Activated naive CD8-positive, alpha-beta T cell treated with anti-CD3 and anti-CD28 coated beads for 36 hours (primary cell): ENCODE results near the gene B4GALNT2. TPM values are rescaled to one million over a fixed set of nuclear protein-coding genes. Genes with fewer than 3 reads are reported as not detected.
"Not testable (repeated sequence)": the region's sequence is repeated elsewhere in the genome, so short reads cannot be mapped to it uniquely, and the experiment has no call there.

Experiments
- DNase-seq: peaks from one replicate; pipeline ENCODE4 v3.0.0; 2021
- H3K27ac Mint-ChIP-seq: one replicate; pipeline ENCODE4 v1.8.0; 2022; ENCODE audit warnings: mild to moderate bottlenecking, moderate library complexity, mixed read lengths
- H3K27me3 Mint-ChIP-seq: one replicate; pipeline ENCODE4 v1.8.0; 2022; ENCODE audit warnings: mild to moderate bottlenecking, mixed read lengths
- H3K36me3 Mint-ChIP-seq: one replicate; pipeline ENCODE4 v1.8.0; 2021; ENCODE audit warnings: mild to moderate bottlenecking, mixed read lengths
- H3K4me1 Mint-ChIP-seq: one replicate; pipeline ENCODE4 v1.8.0; 2021; ENCODE audit warnings: mixed read lengths
- H3K4me3 Mint-ChIP-seq: one replicate; pipeline ENCODE4 v1.8.0; 2022; ENCODE audit warnings: mild to moderate bottlenecking, moderate library complexity, mixed read lengths
- H3K9me3 Mint-ChIP-seq: one replicate; pipeline ENCODE4 v1.8.0; 2022; ENCODE audit warnings: mixed read lengths
- total RNA-seq, 2 experiments: library from RNA; stranded (reverse); gene quantifications; one replicate each; pipeline ENCODE4 v1.2.3, GENCODE V29; 2021

Gene B4GALNT2
- not detected for total RNA-seq

DNA sequence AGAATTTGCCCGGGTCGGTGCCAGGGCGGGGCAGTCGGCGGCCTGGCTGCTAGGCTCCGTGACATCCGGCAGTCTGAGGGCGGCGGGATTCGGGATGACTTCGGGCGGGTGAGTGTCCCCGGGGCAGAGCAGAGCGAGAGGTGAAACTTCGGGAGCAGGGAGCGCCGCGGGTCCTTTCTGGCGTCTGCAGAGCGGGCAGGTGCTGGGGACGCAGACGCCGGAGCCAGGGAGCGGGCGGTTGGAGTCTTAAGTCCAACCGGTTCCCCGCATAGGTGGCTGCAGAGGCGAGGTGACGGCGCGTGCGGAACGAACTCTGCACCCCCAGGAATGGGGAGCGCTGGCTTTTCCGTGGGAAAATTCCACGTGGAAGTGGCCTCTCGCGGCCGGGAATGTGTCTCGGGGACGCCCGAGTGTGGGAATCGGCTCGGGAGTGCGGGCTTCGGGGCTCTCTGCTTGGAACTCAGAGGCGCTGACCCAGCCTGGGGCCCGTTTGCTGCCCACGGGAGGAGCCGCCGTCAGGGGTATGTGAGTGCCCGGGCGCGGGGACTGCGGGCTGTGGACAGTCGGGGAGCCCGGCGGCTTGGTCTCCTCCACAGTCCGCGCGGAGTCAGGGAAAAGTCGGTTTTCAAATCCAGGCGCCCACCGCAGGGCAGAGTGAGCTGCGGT, at the start of gene B4GALNT2:
B4GALNT2 (plus strand) TSS at position 71 of the 666 bp plus-strand sequence; CDS start at position 95, 24 bp downstream.
- peaks cover 66% of the 10 kb centered on the region for H3K27me3 Mint-ChIP-seq
- no peak within 1 kb of the TSS for H3K27ac Mint-ChIP-seq
- peak; percentile 14 for DNase-seq
- no peaks in the 10 kb centered on the region for H3K9me3 Mint-ChIP-seq
- H3K36me3 Mint-ChIP-seq, result no peaks in the 10 kb centered on the region
- peaks cover 6% of the 10 kb centered on the region for H3K4me1 Mint-ChIP-seq
- H3K4me3 Mint-ChIP-seq, result peak within 1 kb of the TSS; percentile 69

DNA sequence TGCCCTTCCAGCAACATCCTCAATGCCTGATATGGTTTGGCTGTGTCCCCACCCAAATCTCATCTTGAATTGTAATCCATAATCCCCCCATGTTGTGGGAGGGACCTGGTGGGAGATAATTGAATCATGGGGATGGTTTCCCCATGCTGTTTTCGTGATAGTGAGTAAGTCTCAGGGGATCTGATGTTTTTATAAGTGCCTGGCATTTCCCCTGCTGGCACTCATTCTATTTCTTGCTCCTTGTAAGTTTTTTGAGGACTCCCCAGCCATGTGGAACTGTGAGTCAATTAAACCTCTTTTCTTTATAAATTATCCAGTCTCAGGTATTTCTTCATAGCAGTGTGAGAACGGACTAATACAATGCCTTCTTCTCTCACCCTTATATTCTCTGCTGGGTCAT, 47.5 kb upstream of the B4GALNT2 start:
- H3K36me3 Mint-ChIP-seq, H3K4me1 Mint-ChIP-seq, H3K4me3 Mint-ChIP-seq, H3K9me3 Mint-ChIP-seq, H3K27ac Mint-ChIP-seq, DNase-seq: not testable (repeated sequence)
- peaks cover 28% of the 10 kb centered on the region for H3K27me3 Mint-ChIP-seq

DNA sequence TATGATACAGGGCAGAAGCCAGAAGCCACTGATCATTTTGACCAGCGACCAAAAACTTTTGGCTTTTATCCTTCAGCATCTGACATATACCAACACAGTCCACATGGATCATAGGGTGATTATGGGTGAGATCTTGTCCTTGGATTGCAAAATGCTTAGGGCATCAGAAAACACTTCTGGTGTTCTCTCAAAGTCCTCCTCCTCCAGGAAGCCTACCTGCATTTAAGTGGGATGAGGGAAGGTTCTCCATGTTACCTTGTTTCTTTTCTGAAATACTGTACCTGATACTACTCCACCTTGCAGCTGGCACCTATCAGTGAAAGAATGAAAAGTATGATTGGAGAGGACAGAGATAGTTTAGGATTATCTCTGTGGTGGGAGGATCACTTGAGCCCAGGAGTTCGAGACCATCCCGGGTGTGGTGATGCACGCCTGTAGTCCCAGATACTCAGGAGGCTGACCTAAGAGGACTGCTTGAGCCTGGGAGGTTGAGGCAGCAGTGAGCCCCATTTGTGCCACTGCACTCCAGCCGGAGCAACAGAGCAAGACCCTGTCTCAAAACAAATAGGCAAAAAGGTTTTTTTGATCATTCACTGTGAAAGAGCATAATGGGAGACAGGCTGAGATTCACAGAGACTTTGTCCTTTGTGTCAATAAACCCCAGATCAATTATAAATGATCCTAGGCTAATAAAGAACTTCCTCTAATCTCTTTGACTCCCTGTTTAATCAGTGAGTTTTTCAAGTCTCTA, 46.8 kb upstream of the B4GALNT2 start:
- no peak for DNase-seq
- H3K36me3 Mint-ChIP-seq, result no peaks in the 10 kb centered on the region
- H3K27me3 Mint-ChIP-seq, result peaks cover 28% of the 10 kb centered on the region
- H3K4me1 Mint-ChIP-seq, result no peaks in the 10 kb centered on the region
- H3K27ac Mint-ChIP-seq, result no peak overlapping the region
- H3K4me3 Mint-ChIP-seq, result no peak overlapping the region
- no peaks in the 10 kb centered on the region for H3K9me3 Mint-ChIP-seq

DNA sequence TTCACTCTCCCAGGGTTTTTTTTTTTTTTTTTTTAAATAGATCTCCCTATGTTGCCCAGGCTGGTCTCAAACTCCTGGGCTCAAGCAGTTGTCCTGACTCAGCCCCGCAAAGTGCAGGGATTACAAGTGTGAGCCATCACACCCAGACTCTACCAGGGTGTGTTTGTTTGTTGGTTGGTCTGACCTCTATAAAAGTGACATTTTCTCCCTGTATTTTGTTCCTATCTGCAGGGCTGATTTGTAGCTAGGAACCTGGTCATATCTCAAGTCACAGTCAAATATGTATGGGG, 46.3 kb upstream of the B4GALNT2 start:
- no peak for DNase-seq
- no peaks in the 10 kb centered on the region for H3K4me1 Mint-ChIP-seq
- H3K4me3 Mint-ChIP-seq, result no peak overlapping the region
- no peaks in the 10 kb centered on the region for H3K36me3 Mint-ChIP-seq
- H3K27ac Mint-ChIP-seq, result no peak overlapping the region
- peaks cover 28% of the 10 kb centered on the region for H3K27me3 Mint-ChIP-seq
- no peaks in the 10 kb centered on the region for H3K9me3 Mint-ChIP-seq

GRCh38 chr17:49086649-49087048, 45.9 kb upstream of the B4GALNT2 start:
- no peaks in the 10 kb centered on the region for H3K36me3 Mint-ChIP-seq
- H3K9me3 Mint-ChIP-seq, result no peaks in the 10 kb centered on the region
- DNase-seq, result no peak
- H3K4me1 Mint-ChIP-seq, result no peaks in the 10 kb centered on the region
- peaks cover 28% of the 10 kb centered on the region for H3K27me3 Mint-ChIP-seq
- H3K4me3 Mint-ChIP-seq, result no peak overlapping the region
- H3K27ac Mint-ChIP-seq, result no peak overlapping the region

DNA sequence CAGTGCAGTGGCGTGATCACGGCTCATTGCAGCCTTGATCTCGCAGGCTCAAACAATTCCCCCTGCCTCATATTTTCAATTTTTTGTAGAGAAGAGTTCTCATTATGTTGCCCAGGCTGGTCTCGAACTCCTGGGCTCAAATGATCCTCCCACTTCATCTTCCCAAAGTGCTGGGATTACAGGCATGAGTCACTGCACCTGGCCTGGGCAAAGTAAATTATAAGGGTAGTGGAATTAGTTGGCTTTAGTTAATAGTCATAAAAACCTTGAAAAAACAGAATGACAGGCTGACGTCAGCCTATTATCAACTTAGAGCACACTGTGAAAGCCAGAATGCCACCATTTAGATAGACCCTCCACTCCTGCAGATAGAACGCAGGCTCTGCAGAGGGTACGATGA, 43.5 kb upstream of the B4GALNT2 start:
- Mint-ChIP-seq H3K9me3 (no peaks in the 10 kb centered on the region), H3K4me1 (no peaks in the 10 kb centered on the region), H3K27me3 (peaks cover 28% of the 10 kb centered on the region), H3K4me3 (no peak overlapping the region), H3K27ac (no peak overlapping the region), H3K36me3 (no peaks in the 10 kb centered on the region)
- DNase-seq, result no peak

- no peak overlapping the region for H3K27ac Mint-ChIP-seq
- peaks cover 16% of the 10 kb centered on the region for H3K27me3 Mint-ChIP-seq
- DNase-seq, result no peak
- no peaks in the 10 kb centered on the region for H3K4me1 Mint-ChIP-seq
- no peaks in the 10 kb centered on the region for H3K9me3 Mint-ChIP-seq
- no peak overlapping the region for H3K4me3 Mint-ChIP-seq
- H3K36me3 Mint-ChIP-seq, result no peaks in the 10 kb centered on the region
These were observed 41.5 kb upstream of the B4GALNT2 start for GRCh38 chr17:49090878-49091594.

- Mint-ChIP-seq H3K9me3 (no peaks in the 10 kb centered on the region), H3K4me1 (no peaks in the 10 kb centered on the region), H3K4me3 (no peak overlapping the region), H3K27ac (no peak overlapping the region), H3K27me3 (peaks cover 8% of the 10 kb centered on the region), H3K36me3 (no peaks in the 10 kb centered on the region)
- no peak for DNase-seq
These were observed 39.4 kb upstream of the B4GALNT2 start for GRCh38 chr17:49093131-49093530.

DNA sequence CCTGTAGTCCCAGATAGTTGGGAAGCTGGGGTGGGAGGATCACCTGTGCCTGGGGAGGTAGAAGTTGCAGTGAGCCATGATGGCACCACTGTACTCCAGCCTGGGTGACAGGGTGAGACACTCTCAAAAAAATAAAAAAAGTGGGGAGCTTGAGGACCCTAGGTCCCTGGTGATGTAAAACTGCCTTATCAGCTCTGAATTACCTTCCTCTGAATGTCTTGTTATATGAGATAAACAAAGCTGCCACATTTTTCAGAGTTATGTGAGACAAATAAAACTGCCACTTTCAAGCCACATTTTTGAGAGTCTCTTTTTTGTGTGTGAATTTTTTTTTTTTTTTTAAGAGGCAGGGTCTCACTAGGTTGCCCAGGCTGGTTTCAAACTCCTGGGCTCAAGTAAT, 32.0 kb upstream of the B4GALNT2 start:
- no peak overlapping the region for H3K4me3 Mint-ChIP-seq
- no peaks in the 10 kb centered on the region for H3K4me1 Mint-ChIP-seq
- DNase-seq, result no peak
- no peaks in the 10 kb centered on the region for H3K36me3 Mint-ChIP-seq
- no peak overlapping the region for H3K27ac Mint-ChIP-seq
- no peaks in the 10 kb centered on the region for H3K27me3 Mint-ChIP-seq
- no peaks in the 10 kb centered on the region for H3K9me3 Mint-ChIP-seq

DNA sequence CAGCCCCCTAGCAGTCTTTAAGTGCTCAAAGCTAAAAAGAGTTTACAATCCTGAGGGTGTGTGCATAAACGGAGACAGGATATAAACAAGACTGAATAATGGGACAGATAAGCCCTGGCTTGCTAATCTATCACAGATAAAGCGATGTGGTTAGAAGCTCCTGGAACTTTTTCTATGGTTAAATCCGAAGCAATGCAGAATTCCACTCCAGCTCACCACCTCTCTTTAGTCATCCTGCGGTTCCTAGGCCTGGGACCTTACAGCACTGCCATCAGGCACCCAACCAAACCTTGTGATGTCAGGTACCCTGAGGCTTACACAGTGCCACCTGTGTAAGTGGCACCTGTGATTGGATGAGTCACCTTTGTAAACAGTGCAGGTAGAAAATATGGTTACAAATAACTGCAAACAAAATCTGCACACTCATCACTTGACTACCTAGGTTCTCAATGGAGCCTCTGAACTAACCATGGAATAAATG, 31.5 kb upstream of the B4GALNT2 start:
- Mint-ChIP-seq H3K4me3 (no peak overlapping the region), H3K4me1 (no peaks in the 10 kb centered on the region), H3K27ac (no peak overlapping the region)

GRCh38 chr17:49103360-49103759, 29.2 kb upstream of the B4GALNT2 start:
- H3K36me3 Mint-ChIP-seq, H3K27ac Mint-ChIP-seq, DNase-seq, H3K9me3 Mint-ChIP-seq, H3K4me3 Mint-ChIP-seq, H3K4me1 Mint-ChIP-seq, H3K27me3 Mint-ChIP-seq: not testable (repeated sequence)

More for the DNA sequence above, 31.5 kb upstream of the B4GALNT2 start:
- DNase-seq, result no peak
- no peaks in the 10 kb centered on the region for H3K36me3 Mint-ChIP-seq
- H3K27me3 Mint-ChIP-seq, result no peaks in the 10 kb centered on the region
- H3K9me3 Mint-ChIP-seq, result no peaks in the 10 kb centered on the region

DNA sequence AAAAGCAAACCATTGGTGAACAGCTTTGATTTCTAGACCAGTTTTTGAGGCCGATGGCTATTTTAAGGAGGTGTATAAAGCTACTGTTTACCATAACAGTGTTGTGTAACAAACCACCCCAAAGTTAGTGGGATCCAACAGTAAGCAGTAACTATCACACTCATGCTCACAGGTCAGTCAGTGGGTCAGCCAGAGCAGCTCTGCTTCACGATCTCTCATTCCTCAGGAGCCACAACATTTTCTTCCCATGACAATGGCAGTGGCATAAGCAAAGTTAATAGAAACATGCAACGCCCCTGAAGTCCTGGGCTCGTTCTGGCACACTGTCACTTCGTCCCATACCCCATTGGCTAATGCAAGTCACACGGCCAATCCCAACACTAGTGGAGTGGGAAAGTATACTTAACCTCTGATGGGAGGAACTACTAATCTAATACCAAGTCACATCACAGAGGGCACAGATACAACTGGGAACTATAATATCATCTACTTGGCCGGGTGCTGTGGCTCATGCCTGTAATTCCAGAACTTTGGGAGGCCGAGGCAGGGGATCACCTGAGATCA, 28.0 kb upstream of the B4GALNT2 start:
- Mint-ChIP-seq H3K4me3 (no peak overlapping the region), H3K36me3 (no peaks in the 10 kb centered on the region), H3K27me3 (no peaks in the 10 kb centered on the region), H3K27ac (no peak overlapping the region), H3K4me1 (no peaks in the 10 kb centered on the region), H3K9me3 (no peaks in the 10 kb centered on the region)
- DNase-seq, result no peak

GRCh38 chr17:49106321-49107210, 26.0 kb upstream of the B4GALNT2 start:
- no peaks in the 10 kb centered on the region for H3K4me1 Mint-ChIP-seq
- no peak overlapping the region for H3K27ac Mint-ChIP-seq
- no peak overlapping the region for H3K4me3 Mint-ChIP-seq
- DNase-seq, result no peak
- no peaks in the 10 kb centered on the region for H3K9me3 Mint-ChIP-seq
- no peaks in the 10 kb centered on the region for H3K36me3 Mint-ChIP-seq
- H3K27me3 Mint-ChIP-seq, result no peaks in the 10 kb centered on the region

GRCh38 chr17:49107211-49107557, 25.4 kb upstream of the B4GALNT2 start:
- Mint-ChIP-seq H3K27ac (no peak overlapping the region), H3K27me3 (no peaks in the 10 kb centered on the region), H3K4me3 (no peak overlapping the region), H3K9me3 (no peaks in the 10 kb centered on the region), H3K4me1 (no peaks in the 10 kb centered on the region), H3K36me3 (no peaks in the 10 kb centered on the region)
- no peak for DNase-seq
